ENCODE measurements around the gene EEF1AKMT1.

Gene EEF1AKMT1

GRCh38 chr13:20799726-20800416 lies 26.1 kb upstream of the EEF1AKMT1 start:
- no peaks in the 10 kb centered on the region for H3K4me1 ChIP-seq (ENCODE audit: control insufficient read depth, insufficient read depth, low read length)
- H3K4me3 ChIP-seq (ENCODE audit: low read length), result no peak overlapping the region
- H3K36me3 ChIP-seq (ENCODE audit: control insufficient read depth, insufficient read depth, low read length), result no peaks in the 10 kb centered on the region
- no peaks in the 10 kb centered on the region for H3K27me3 ChIP-seq (ENCODE audit: control insufficient read depth, insufficient read depth, low read length)
- H3K9ac ChIP-seq (ENCODE audit: low read length), result no peak overlapping the region
- no peaks in the 10 kb centered on the region for H3K9me3 ChIP-seq (ENCODE audit: control insufficient read depth, low read length)

- Histone ChIP-seq H3K9me3 (ENCODE audit: control insufficient read depth, low read length) (no peaks in the 10 kb centered on the region), H3K4me3 (ENCODE audit: low read length) (no peak overlapping the region), H3K36me3 (ENCODE audit: control insufficient read depth, insufficient read depth, low read length) (no peaks in the 10 kb centered on the region), H3K27me3 (ENCODE audit: control insufficient read depth, insufficient read depth, low read length) (no peaks in the 10 kb centered on the region), H3K4me1 (ENCODE audit: control insufficient read depth, insufficient read depth, low read length) (no peaks in the 10 kb centered on the region), H3K9ac (ENCODE audit: low read length) (no peak overlapping the region)
Measured at GRCh38 chr13:20798027-20798426, 24.3 kb upstream of the EEF1AKMT1 start.

DNA sequence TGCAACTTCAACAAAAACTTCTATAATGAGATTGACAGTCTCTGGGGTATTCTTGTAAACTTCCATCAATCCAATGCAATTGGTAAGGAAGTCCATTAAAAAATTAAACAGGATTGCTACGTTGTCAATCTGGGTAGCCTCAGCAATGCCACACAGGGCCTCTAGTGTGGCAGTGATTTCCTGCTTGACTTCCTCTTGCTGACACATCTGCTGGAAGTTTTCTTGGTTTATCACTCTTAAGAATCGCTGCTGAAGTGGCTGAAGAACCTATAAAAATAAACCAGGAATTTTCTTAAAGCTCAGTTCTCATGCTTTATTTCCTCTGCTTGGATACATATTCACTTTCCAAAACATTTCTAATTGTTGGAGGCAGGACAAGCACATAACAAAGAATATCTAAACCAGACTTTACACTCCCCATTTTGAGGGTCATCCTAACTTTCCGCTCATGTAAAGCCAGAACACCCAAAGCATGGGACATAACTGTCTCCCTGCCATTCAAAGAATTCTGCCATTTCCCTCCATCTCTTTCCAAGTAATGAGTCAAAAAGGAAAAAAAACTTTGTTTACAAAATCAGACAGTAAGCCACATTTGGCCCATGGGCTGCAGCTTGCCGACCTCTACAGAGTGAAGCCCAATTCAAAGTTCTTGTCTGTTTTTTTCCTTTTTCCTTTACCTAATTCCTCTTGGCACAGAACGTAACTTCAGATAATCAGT lies 23.2 kb upstream of the EEF1AKMT1 start:
- Histone ChIP-seq H3K36me3 (ENCODE audit: control insufficient read depth, insufficient read depth, low read length) (no peaks in the 10 kb centered on the region), H3K9me3 (ENCODE audit: control insufficient read depth, low read length) (no peaks in the 10 kb centered on the region), H3K4me1 (ENCODE audit: control insufficient read depth, insufficient read depth, low read length) (no peaks in the 10 kb centered on the region), H3K27me3 (ENCODE audit: control insufficient read depth, insufficient read depth, low read length) (no peaks in the 10 kb centered on the region), H3K9ac (ENCODE audit: low read length) (no peak overlapping the region), H3K4me3 (ENCODE audit: low read length) (no peak overlapping the region)

DNA sequence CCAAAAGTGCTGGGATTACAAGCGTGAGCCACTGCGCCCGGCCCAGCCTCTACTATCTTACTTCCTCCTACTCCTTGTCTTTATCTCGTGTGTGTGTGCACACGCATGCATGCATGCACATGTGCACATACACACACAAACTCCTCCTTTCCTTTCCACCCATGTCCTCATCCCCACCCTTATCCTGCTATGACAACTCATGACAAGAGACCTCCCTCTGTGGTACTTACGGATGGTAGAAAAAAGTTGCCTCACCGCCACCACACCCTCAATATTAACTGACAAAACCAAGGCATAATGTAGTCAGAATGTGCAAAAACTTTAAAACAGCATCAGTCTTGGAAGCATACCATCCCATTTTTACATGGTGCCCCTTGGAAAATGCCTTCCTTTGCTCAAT lies 15.9 kb upstream of the EEF1AKMT1 start:
- H3K9me3 ChIP-seq (ENCODE audit: control insufficient read depth, low read length), result no peaks in the 10 kb centered on the region
- no peaks in the 10 kb centered on the region for H3K27me3 ChIP-seq (ENCODE audit: control insufficient read depth, insufficient read depth, low read length)
- no peak overlapping the region for H3K4me3 ChIP-seq (ENCODE audit: low read length)
- no peaks in the 10 kb centered on the region for H3K4me1 ChIP-seq (ENCODE audit: control insufficient read depth, insufficient read depth, low read length)
- H3K9ac ChIP-seq (ENCODE audit: low read length), result no peak overlapping the region
- H3K36me3 ChIP-seq (ENCODE audit: control insufficient read depth, insufficient read depth, low read length), result no peaks in the 10 kb centered on the region

DNA sequence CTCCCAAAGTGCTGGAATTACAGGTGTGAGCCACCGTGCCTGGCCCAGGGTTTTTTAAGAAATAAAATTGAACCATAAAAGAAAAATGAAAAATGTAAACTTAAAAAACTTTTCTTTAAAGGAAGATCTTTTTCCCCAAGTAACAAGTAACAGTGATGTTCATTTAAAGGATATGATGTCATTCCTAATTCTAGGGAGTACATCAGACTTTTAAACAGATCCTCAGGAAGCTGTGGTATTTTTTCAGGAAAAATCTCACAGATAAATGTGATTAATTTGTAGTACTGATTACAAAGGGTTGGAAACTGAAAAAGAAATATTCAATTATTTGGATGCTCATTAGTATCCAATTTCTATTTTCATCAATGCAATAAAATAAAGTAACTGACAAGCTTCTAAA lies 14.6 kb upstream of the EEF1AKMT1 start:
- Histone ChIP-seq H3K36me3 (ENCODE audit: control insufficient read depth, insufficient read depth, low read length) (no peaks in the 10 kb centered on the region), H3K4me1 (ENCODE audit: control insufficient read depth, insufficient read depth, low read length) (no peaks in the 10 kb centered on the region), H3K9ac (ENCODE audit: low read length) (no peak overlapping the region), H3K27me3 (ENCODE audit: control insufficient read depth, insufficient read depth, low read length) (no peaks in the 10 kb centered on the region), H3K9me3 (ENCODE audit: control insufficient read depth, low read length) (no peaks in the 10 kb centered on the region), H3K4me3 (ENCODE audit: low read length) (no peak overlapping the region)

- H3K9ac ChIP-seq (ENCODE audit: low read length), result no peak overlapping the region
- H3K27me3 ChIP-seq (ENCODE audit: control insufficient read depth, insufficient read depth, low read length), result no peaks in the 10 kb centered on the region
- H3K36me3 ChIP-seq (ENCODE audit: control insufficient read depth, insufficient read depth, low read length), result no peaks in the 10 kb centered on the region
- no peaks in the 10 kb centered on the region for H3K9me3 ChIP-seq (ENCODE audit: control insufficient read depth, low read length)
- H3K4me3 ChIP-seq (ENCODE audit: low read length), result no peak overlapping the region
- H3K4me1 ChIP-seq (ENCODE audit: control insufficient read depth, insufficient read depth, low read length), result no peaks in the 10 kb centered on the region
Measured at GRCh38 chr13:20787180-20787579, 13.4 kb upstream of the EEF1AKMT1 start.

DNA sequence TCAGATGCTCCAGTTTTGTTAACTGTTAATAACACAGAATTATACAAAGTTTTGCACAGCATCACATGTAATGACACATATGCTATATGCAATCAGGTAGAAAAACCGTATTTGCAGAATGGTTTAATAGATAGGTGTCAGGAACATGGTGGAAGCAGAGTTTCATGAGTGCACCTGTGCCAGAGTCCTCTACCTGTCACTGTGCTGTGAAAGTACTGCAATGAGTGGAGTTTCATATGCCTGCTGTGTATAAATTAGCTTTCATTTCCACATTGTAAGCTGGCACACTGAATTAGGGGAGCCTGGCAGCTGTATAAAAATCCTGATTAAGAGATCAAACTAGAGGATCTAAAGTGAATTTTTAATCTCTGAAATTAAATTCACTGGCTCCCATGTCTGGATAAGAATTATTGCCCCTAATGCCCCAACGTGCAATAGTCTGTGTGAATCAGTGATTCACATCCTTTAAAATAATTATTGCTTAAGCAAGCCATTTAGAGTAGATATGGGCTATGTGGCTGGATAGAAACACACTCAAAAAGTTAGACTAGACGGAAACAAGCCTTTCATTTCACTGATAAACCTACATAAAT lies 8.5 kb upstream of the EEF1AKMT1 start:
- H3K4me1 ChIP-seq (ENCODE audit: control insufficient read depth, insufficient read depth, low read length), result no peaks in the 10 kb centered on the region
- no peaks in the 10 kb centered on the region for H3K27me3 ChIP-seq (ENCODE audit: control insufficient read depth, insufficient read depth, low read length)
- H3K9me3 ChIP-seq (ENCODE audit: control insufficient read depth, low read length), result no peaks in the 10 kb centered on the region
- H3K9ac ChIP-seq (ENCODE audit: low read length), result no peak overlapping the region
- H3K4me3 ChIP-seq (ENCODE audit: low read length), result no peak overlapping the region
- H3K36me3 ChIP-seq (ENCODE audit: control insufficient read depth, insufficient read depth, low read length), result no peaks in the 10 kb centered on the region

- no peaks in the 10 kb centered on the region for H3K9me3 ChIP-seq (ENCODE audit: control insufficient read depth, low read length)
- no peaks in the 10 kb centered on the region for H3K36me3 ChIP-seq (ENCODE audit: control insufficient read depth, insufficient read depth, low read length)
- no peaks in the 10 kb centered on the region for H3K27me3 ChIP-seq (ENCODE audit: control insufficient read depth, insufficient read depth, low read length)
- no peak overlapping the region for H3K9ac ChIP-seq (ENCODE audit: low read length)
- no peaks in the 10 kb centered on the region for H3K4me1 ChIP-seq (ENCODE audit: control insufficient read depth, insufficient read depth, low read length)
- no peak overlapping the region for H3K4me3 ChIP-seq (ENCODE audit: low read length)
Measured at GRCh38 chr13:20780317-20780716, 6.6 kb upstream of the EEF1AKMT1 start.

DNA sequence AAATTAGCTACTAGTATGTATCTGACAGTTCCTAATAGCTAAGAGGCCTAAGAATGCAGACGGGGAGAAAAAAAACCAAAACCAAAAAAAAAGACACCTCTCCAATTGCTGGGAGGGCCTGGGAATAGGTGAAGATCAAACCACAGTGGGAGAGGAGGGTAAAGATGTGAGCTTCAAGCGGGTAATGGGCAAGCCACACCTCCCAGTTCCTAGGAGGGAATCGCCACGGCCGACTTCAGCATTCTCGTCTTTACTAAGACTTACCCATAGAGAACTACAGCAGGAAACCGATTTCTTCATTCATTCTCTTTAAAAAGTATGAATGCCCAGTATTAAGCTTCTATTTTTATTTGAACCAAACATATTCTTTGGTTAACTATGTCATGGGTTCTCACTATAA lies 5.6 kb upstream of the EEF1AKMT1 start:
- no peaks in the 10 kb centered on the region for H3K36me3 ChIP-seq (ENCODE audit: control insufficient read depth, insufficient read depth, low read length)
- H3K9ac ChIP-seq (ENCODE audit: low read length), result no peak overlapping the region
- H3K9me3 ChIP-seq (ENCODE audit: control insufficient read depth, low read length), result no peaks in the 10 kb centered on the region
- no peaks in the 10 kb centered on the region for H3K4me1 ChIP-seq (ENCODE audit: control insufficient read depth, insufficient read depth, low read length)
- no peak overlapping the region for H3K4me3 ChIP-seq (ENCODE audit: low read length)
- H3K27me3 ChIP-seq (ENCODE audit: control insufficient read depth, insufficient read depth, low read length), result no peaks in the 10 kb centered on the region

GRCh38 chr13:20778311-20778710 lies 4.5 kb upstream of the EEF1AKMT1 start:
- Histone ChIP-seq H3K27me3 (ENCODE audit: control insufficient read depth, insufficient read depth, low read length) (no peaks in the 10 kb centered on the region), H3K9ac (ENCODE audit: low read length) (no peak overlapping the region), H3K4me1 (ENCODE audit: control insufficient read depth, insufficient read depth, low read length) (no peaks in the 10 kb centered on the region), H3K36me3 (ENCODE audit: control insufficient read depth, insufficient read depth, low read length) (no peaks in the 10 kb centered on the region), H3K9me3 (ENCODE audit: control insufficient read depth, low read length) (no peaks in the 10 kb centered on the region), H3K4me3 (ENCODE audit: low read length) (no peak overlapping the region)

DNA sequence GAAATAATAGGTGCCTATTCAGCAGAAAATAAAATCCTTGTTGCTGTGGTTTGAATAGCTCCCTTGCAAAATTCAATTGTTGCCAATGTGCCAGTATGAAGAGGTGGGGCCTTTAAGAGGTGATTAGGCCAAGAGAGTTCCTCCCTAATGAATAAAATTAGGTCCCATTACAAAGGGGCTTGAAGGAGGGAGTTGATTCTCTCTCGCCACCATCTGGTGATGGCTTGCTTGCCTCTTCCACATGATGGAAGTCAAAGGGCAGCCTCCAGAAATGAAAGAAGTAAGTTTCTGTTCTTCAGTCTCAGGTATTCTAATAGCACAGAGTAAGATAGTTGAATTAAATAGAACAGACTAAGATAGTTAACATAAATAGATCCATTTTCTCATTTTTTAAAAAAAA lies 3.0 kb upstream of the EEF1AKMT1 start:
- peaks cover 7% of the 10 kb centered on the region for H3K4me1 ChIP-seq (ENCODE audit: control insufficient read depth, insufficient read depth, low read length)
- H3K9ac ChIP-seq (ENCODE audit: low read length), result no peak overlapping the region
- no peaks in the 10 kb centered on the region for H3K36me3 ChIP-seq (ENCODE audit: control insufficient read depth, insufficient read depth, low read length)
- no peaks in the 10 kb centered on the region for H3K9me3 ChIP-seq (ENCODE audit: control insufficient read depth, low read length)
- H3K4me3 ChIP-seq (ENCODE audit: low read length), result no peak overlapping the region
- no peaks in the 10 kb centered on the region for H3K27me3 ChIP-seq (ENCODE audit: control insufficient read depth, insufficient read depth, low read length)

DNA sequence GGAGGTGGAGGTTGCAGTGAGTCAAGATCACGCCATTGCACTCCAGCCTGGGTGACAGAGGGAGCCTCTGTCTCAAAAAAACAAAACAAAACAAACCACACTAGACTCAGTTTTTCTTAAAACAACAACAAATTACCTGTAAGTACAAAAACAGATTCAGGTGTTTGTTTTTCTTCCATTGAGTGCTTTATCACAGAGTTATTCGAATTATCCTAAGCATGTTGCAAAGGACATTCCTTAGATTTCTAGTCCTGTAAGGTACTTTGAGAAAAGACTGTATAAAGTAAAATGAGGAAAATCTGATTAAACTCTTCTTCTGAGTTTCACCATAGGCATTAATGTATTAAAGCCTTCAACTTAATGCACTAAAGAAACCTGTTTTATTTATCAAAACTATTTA lies 2.2 kb upstream of the EEF1AKMT1 start:
- no peaks in the 10 kb centered on the region for H3K36me3 ChIP-seq (ENCODE audit: control insufficient read depth, insufficient read depth, low read length)
- H3K9me3 ChIP-seq (ENCODE audit: control insufficient read depth, low read length), result no peaks in the 10 kb centered on the region
- H3K4me1 ChIP-seq (ENCODE audit: control insufficient read depth, insufficient read depth, low read length), result peaks cover 7% of the 10 kb centered on the region
- H3K9ac ChIP-seq (ENCODE audit: low read length), result no peak overlapping the region
- no peaks in the 10 kb centered on the region for H3K27me3 ChIP-seq (ENCODE audit: control insufficient read depth, insufficient read depth, low read length)
- H3K4me3 ChIP-seq (ENCODE audit: low read length), result no peak overlapping the region

Measured in mucosa of stomach (tissue), 1 donor.